K562 (cell line): Measurements from ENCODE around the gene MAN1A1. TPM values are rescaled to one million over a fixed set of nuclear protein-coding genes. Genes with fewer than 3 reads are reported as not detected.

Experiments used
- ATAC-seq: fragments of 200-7000 bp; cut with Tn5 transposase; 3 replicates; pipeline ENCODE4 v1.9.1; 2020; ENCODE audit warnings: moderate library complexity
- BruUV-seq: library from RNA; stranded (reverse); fragments of 400-500 nt; replicated peaks from 2 replicates; lab custom pipeline; 2021; lab: Mats Ljungman, UMichigan
- CTCF ChIA-PET: fragments of 300-600 bp; formaldehyde crosslinking; extraction: SDS; loops from one replicate; lab custom pipeline; 2021; ENCODE audit warnings: low intra/inter-chr PET ratio; lab: Yijun Ruan, JAX
- POLR2A ChIA-PET: fragments of 300-600, 350-650 bp; sonication (Branson Sonifier 250); formaldehyde crosslinking; extraction: SDS; loops from one replicate; lab custom pipeline; 2021; ENCODE audit warnings: antibody characterized with exemption, inconsistent platforms; lab: Yijun Ruan, JAX
- DNase-seq, 4 experiments: peaks; one replicate each; pipeline versions ENCODE4 v3.0.0 to v3.0.0-alpha.2; 2011 to 2018; ENCODE audit warnings: low spot score in 3 of 4, mixed read lengths in 3 of 4; ENCODE audit errors: extremely low read depth in 1 of 4
- FAIRE-seq: peaks from 2 replicates; lab custom pipeline; 2011; peaks lifted over from hg19 to GRCh38; lab: Jason Lieb, UNC
- H2AFZ ChIP-seq: 2 replicates; pipeline ENCODE4 v1.6.0; 2011; ENCODE audit warnings: low read depth, low read length, control low read depth, inconsistent platforms
- H3K27ac ChIP-seq: fragments of 200-600 bp; 3 replicates; pipeline ENCODE4 v1.8.0; 2011; ENCODE audit warnings: low read depth, mild to moderate bottlenecking, control low read depth, inconsistent platforms, low read length, moderate library complexity, mixed read lengths; ENCODE audit errors: extremely low read depth
- H3K27me3 ChIP-seq, 2 experiments: fragments of 300-600 bp in 1 of 2; 2 replicates in 1 of 2; 3 replicates in 1 of 2; pipeline versions ENCODE4 v1.6.0 to v1.8.0; 2011; ENCODE audit warnings: inconsistent platforms in 2 of 2, low read length in 2 of 2, mild to moderate bottlenecking in 1 of 2, mixed read lengths in 1 of 2, moderate library complexity in 1 of 2; ENCODE audit not compliant: control insufficient read depth in 2 of 2, insufficient read depth in 2 of 2
- H3K36me3 ChIP-seq: fragments of 300-600 bp; 3 replicates; pipeline ENCODE4 v1.8.0; 2011; ENCODE audit warnings: mild to moderate bottlenecking, low read length, inconsistent platforms; ENCODE audit not compliant: control insufficient read depth, insufficient read depth
- H3K4me1 ChIP-seq, 2 experiments: fragments of 200-600 bp in 1 of 2; replicated peaks in 1 of 2; 2 replicates in 1 of 2; 3 replicates in 1 of 2; pipeline versions ENCODE4 v1.5.1 to v1.8.0; 2011; ENCODE audit warnings: inconsistent platforms in 2 of 2, low read length in 2 of 2, mild to moderate bottlenecking in 1 of 2, mixed read lengths in 1 of 2, moderate library complexity in 1 of 2; ENCODE audit not compliant: control insufficient read depth in 2 of 2, insufficient read depth in 2 of 2
- H3K4me2 ChIP-seq: 2 replicates; pipeline ENCODE4 v1.6.1; 2011; ENCODE audit warnings: low read length, control low read depth, inconsistent platforms, mixed read lengths; ENCODE audit not compliant: insufficient read depth
- H3K4me3 ChIP-seq: fragments of 200-600 bp; sonication (generic), shearing (Covaris generic); 2 replicates; pipeline ENCODE4 v1.5.1; 2016; ENCODE audit warnings: control low read depth, inconsistent platforms
- H3K79me2 ChIP-seq: fragments of 200-600 bp; 3 replicates; pipeline ENCODE4 v1.8.0; 2011; ENCODE audit warnings: low read length, inconsistent platforms; ENCODE audit not compliant: control insufficient read depth, insufficient read depth
- H3K9ac ChIP-seq, 2 experiments: 2 replicates each; pipeline versions ENCODE4 v1.6.0 to v1.6.1; 2011; ENCODE audit warnings: low read depth in 2 of 2, low read length in 2 of 2, control low read depth in 1 of 2, inconsistent platforms in 1 of 2, mild to moderate bottlenecking in 1 of 2, mixed read lengths in 1 of 2; ENCODE audit not compliant: insufficient read depth in 1 of 2
- H3K9me1 ChIP-seq: one replicate; pipeline ENCODE4 v1.6.0; 2011; ENCODE audit warnings: inconsistent platforms, mild to moderate bottlenecking, low read length, moderate library complexity; ENCODE audit not compliant: control insufficient read depth, insufficient read depth
- H3K9me3 ChIP-seq: replicated peaks from 2 replicates; pipeline ENCODE4 v1.5.1; 2011; ENCODE audit warnings: low read depth, low read length, inconsistent platforms; ENCODE audit not compliant: control insufficient read depth, insufficient read depth
- H4K20me1 ChIP-seq: replicated peaks from 2 replicates; pipeline ENCODE4 v1.6.1; 2011; ENCODE audit warnings: low read length, inconsistent platforms, mixed read lengths; ENCODE audit not compliant: control insufficient read depth, insufficient read depth
- POLR2A ChIP-seq: fragments of 450-650 bp; conservative IDR thresholded peaks from 2 replicates; pipeline ENCODE4 v1.6.1; 2016
- ZNF311 ChIP-seq: fragments of 250-450 bp; sonication (Bioruptor Pico); IDR thresholded peaks from 2 replicates; pipeline ENCODE4 v1.4.0; 2020; ENCODE audit warnings: mild to moderate bottlenecking, moderate library complexity
- ZNF511 ChIP-seq: sonication (generic); formaldehyde crosslinking; IDR thresholded peaks from 2 replicates; pipeline ENCODE4 v1.8.0; 2022; ENCODE audit warnings: mild to moderate bottlenecking, missing genetic modification reagents
- WGBS: fragments of 100-300 bp; shearing (Covaris generic); methylation state at CpG from one replicate; pipeline ENCODE4 v1.1.6; 2016; ENCODE audit warnings: low coverage, mixed read lengths; ENCODE audit not compliant: insufficient coverage; ENCODE audit errors: missing lambda C conversion rate; 5-methylcytosine and 5-hydroxymethylcytosine counted together
- in situ Hi-C: fragments of 300-500 bp; cut with MboI; formaldehyde crosslinking; loops from 4 replicates; pipeline ENCODE4 v1.15.0; 2018; ENCODE audit warnings: inconsistent platforms, mixed read lengths
- intact Hi-C: fragments of 100-400 bp; cut with micrococcal nuclease; formaldehyde crosslinking; loops from 2 replicates; pipeline ENCODE4 v1.14.2; 2022
- polyA plus RNA-seq, 8 experiments: library from polyadenylated mRNA; depleted of rRNA in 4 of 8; stranded (reverse) in 5 of 8; unstranded in 3 of 8; fragments of >200 nt; fragmentation: Nextera tagmentation in 2 of 8; fragmentation: Illumina TruSeq in 1 of 8; extraction: Ambion mirVana in 2 of 8; extraction: Trizol in 1 of 8; gene quantifications; 2 replicates each; pipeline versions ENCODE4 v1.2.1 to v1.2.3, GENCODE V29; 2011 to 2014; ENCODE audit warnings: inconsistent platforms in 1 of 8, missing spikeins in 1 of 8
- total RNA-seq, 7 experiments: library from RNA; depleted of rRNA in 6 of 7; stranded (reverse); fragments of >200 nt in 6 of 7; fragmentation: Illumina TruSeq in 2 of 7; extraction: Trizol in 2 of 7; gene quantifications; 2 replicates each; pipeline versions ENCODE4 v1.2.1 to v1.2.3, GENCODE V29; 2011 to 2021; ENCODE audit warnings: low replicate concordance in 1 of 7
- TF ChIP-seq, protein P1 (sequence below): sonication (generic); formaldehyde crosslinking; IDR thresholded peaks from 2 replicates; pipeline ENCODE4 v1.8.0; 2022; ENCODE audit warnings: mild to moderate bottlenecking, missing genetic modification reagents

The MAN1A1 gene
- total and polyA plus RNA-seq, 9 of the 15 experiments (the other 6 are each of a cell fraction or from before 2014, with no cell fraction given) = 24.5 to 78.4 (median 59.7) TPM

DNA sequence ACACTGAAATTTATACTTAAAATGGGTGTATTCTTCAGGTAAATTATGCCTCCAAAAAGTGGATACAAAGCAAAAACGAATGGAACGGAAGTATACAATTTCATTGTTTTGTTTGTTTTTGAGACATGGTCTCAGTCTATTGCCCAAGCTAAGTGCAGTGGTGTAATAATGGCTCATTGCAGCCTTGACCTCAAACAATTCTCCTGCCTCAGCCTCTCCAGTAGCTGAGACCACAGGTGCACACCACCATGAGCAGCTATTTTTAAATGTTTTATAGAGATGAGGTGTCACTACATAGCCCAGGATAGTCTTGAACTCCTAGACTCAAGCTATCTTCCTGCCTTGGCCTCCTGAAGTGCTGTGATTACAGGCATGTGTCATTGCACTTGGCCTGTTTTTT lies 122.2 kb downstream of the MAN1A1 start (continued):
- TF ChIP-seq, protein P1, sequence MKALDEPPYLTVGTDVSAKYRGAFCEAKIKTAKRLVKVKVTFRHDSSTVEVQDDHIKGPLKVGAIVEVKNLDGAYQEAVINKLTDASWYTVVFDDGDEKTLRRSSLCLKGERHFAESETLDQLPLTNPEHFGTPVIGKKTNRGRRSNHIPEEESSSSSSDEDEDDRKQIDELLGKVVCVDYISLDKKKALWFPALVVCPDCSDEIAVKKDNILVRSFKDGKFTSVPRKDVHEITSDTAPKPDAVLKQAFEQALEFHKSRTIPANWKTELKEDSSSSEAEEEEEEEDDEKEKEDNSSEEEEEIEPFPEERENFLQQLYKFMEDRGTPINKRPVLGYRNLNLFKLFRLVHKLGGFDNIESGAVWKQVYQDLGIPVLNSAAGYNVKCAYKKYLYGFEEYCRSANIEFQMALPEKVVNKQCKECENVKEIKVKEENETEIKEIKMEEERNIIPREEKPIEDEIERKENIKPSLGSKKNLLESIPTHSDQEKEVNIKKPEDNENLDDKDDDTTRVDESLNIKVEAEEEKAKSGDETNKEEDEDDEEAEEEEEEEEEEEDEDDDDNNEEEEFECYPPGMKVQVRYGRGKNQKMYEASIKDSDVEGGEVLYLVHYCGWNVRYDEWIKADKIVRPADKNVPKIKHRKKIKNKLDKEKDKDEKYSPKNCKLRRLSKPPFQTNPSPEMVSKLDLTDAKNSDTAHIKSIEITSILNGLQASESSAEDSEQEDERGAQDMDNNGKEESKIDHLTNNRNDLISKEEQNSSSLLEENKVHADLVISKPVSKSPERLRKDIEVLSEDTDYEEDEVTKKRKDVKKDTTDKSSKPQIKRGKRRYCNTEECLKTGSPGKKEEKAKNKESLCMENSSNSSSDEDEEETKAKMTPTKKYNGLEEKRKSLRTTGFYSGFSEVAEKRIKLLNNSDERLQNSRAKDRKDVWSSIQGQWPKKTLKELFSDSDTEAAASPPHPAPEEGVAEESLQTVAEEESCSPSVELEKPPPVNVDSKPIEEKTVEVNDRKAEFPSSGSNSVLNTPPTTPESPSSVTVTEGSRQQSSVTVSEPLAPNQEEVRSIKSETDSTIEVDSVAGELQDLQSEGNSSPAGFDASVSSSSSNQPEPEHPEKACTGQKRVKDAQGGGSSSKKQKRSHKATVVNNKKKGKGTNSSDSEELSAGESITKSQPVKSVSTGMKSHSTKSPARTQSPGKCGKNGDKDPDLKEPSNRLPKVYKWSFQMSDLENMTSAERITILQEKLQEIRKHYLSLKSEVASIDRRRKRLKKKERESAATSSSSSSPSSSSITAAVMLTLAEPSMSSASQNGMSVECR (CRISPR knock-in tag) = no peak
- no peak for TF ChIP-seq ZNF511 (CRISPR knock-in tag)
- TF ChIP-seq, all 486 proteins: peak for 0

DNA sequence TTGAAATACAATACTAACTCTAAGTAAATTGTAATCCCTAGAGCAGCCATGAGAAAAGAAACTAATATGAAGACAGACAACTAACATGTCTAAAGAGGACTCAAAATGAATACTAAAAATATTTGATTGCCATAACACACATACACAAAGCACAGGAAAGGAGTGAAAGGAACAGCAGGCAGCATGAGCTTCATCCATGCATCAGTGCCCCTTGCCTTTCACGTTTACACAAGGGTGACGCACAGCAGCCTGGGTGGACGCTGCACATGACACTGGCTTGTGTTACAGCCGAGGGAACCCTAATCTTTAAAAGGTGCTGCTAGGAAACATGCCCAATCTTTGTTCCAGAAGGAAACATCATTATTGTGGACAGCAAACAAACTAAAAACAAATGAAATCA lies 123.5 kb downstream of the MAN1A1 start:
- TF ChIP-seq POLR2A = peak; percentile 27; the same call in 1 of the 2 replicates
- no peak for TF ChIP-seq ZNF311 (CRISPR knock-in tag)
- H3K9me1 ChIP-seq = no peaks in the 10 kb centered on the region
- POLR2A ChIA-PET = interaction anchor here (1.4 kb wide), 1 partner anchor 9 kb away, joined by 4 read pairs; no protein-coding TSS in a partner anchor
- no peaks in the 10 kb centered on the region for H3K27me3 ChIP-seq
- intact Hi-C loops (no loop called here), in situ Hi-C loops (no loop called here)
- H3K4me2 ChIP-seq = no peak overlapping the region
- ATAC-seq (peak; percentile 42), FAIRE-seq (no peak), DNase-seq (no peak)
- no peak overlapping the region for H2AFZ ChIP-seq
- no peak overlapping the region for H3K27ac ChIP-seq
- no peaks in the 10 kb centered on the region for H4K20me1 ChIP-seq
- WGBS = 64% methylated on average over 4 of the region's 4 CpGs
- peaks cover 84% of the 10 kb centered on the region for H3K79me2 ChIP-seq
- no TSS peak for BruUV-seq
- H3K36me3 ChIP-seq = peaks cover 43% of the 10 kb centered on the region; the same call in 2 of the 3 replicates
- peaks cover 0 to 4% of the 10 kb centered on the region in 2 experiments; a peak in 4 of 5 replicates for H3K4me1 ChIP-seq
- CTCF ChIA-PET = no interaction called here
- H3K9me3 ChIP-seq = no peaks in the 10 kb centered on the region
- H3K4me3 ChIP-seq = no peak overlapping the region
- no peak overlapping the region for H3K9ac ChIP-seq
